DOHH2 (cell line): Measurements from ENCODE around the gene RNF14.

Source experiments
- CTCF ChIP-seq: fragments of 200-600 bp; sonication (generic); IDR thresholded peaks from one replicate; pipeline ENCODE4 v1.5.1; 2014; ENCODE audit warnings: antibody characterized with exemption, mild to moderate bottlenecking, low read depth, low read length; ENCODE audit not compliant: poor library complexity, severe bottlenecking
- EZH2phosphoT487 ChIP-seq: fragments of 200-600 bp; sonication (generic); IDR thresholded peaks from 2 replicates; pipeline ENCODE4 v1.6.1; 2017; ENCODE audit warnings: borderline replicate concordance, mild to moderate bottlenecking, antibody characterized with exemption, low read length, moderate library complexity, mixed read lengths

GRCh38 chr5:141992349-141992963, 23.6 kb downstream of the RNF14 start:
- TF ChIP-seq CTCF (peak; percentile 65), EZH2phosphoT487 (no peak)
